GM23248 (cell line): ENCODE results near the gene FILIP1L.

Experiments used
- EZH2 ChIP-seq: fragments of 200-600 bp; sonication (generic); IDR thresholded peaks from 2 replicates; pipeline ENCODE4 v1.6.1; 2018; ENCODE audit warnings: antibody characterized with exemption, mild to moderate bottlenecking; ENCODE audit not compliant: insufficient read depth, poor library complexity, severe bottlenecking
- EZH2phosphoT487 ChIP-seq: fragments of 200-600 bp; sonication (generic); IDR thresholded peaks from 2 replicates; pipeline ENCODE4 v1.6.1; 2018; ENCODE audit warnings: antibody characterized with exemption, moderate library complexity, mild to moderate bottlenecking, low read depth; ENCODE audit not compliant: insufficient read depth

DNA sequence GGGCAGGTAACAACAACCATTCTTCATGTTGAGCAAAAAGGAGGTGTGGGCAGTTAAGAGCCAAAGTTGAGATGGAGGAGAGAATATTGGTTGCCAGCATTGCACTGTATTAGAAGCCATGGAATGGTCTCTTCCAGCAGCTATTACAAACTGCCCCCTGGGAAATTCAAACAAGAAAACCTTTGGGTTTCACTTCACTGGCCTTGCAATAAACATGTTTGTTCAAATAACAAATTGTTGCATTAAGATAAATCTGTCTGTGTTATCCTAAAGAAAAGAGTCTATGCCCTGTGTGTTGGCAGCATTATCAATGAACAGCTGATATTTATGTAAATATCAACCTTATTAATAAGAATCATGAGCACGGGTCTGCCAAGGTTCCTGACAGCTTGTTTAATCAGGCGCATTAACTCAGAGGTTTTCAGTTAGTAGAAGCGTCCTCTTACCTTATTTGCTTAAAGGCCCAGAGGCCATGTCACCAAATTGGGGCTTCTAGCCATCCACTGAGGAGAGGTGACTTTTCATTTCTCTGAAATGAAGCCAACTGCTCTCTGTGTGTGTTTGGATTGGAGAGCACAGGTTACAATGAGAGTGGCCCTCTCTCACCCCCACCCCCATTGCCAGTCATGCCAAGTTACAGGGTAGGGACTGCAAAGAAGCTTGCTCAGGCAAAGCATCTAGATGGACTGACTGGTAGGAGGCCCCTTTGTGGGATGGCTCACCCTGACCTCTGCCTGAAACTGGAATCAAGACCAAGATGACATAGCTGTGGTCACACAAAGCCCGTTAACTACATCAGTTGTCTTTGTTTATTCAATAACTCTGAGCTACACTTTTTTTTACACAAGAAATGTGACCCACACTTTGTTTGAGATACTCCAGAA, 10.5 kb downstream of the FILIP1L start:
- TF ChIP-seq EZH2 (no peak), EZH2phosphoT487 (no peak)
